Mesangial cell (primary cell): ENCODE measurements around the gene PLA2G4F. TPM values are rescaled to one million over a fixed set of nuclear protein-coding genes. Genes with fewer than 3 reads are reported as not detected.

ENCODE experiments used
- total RNA-seq: library from RNA; depleted of rRNA; stranded (reverse); fragments of >200 nt; gene quantifications from 2 replicates; pipeline ENCODE4 v1.2.3, GENCODE V29; 2015

The PLA2G4F gene, protein sequence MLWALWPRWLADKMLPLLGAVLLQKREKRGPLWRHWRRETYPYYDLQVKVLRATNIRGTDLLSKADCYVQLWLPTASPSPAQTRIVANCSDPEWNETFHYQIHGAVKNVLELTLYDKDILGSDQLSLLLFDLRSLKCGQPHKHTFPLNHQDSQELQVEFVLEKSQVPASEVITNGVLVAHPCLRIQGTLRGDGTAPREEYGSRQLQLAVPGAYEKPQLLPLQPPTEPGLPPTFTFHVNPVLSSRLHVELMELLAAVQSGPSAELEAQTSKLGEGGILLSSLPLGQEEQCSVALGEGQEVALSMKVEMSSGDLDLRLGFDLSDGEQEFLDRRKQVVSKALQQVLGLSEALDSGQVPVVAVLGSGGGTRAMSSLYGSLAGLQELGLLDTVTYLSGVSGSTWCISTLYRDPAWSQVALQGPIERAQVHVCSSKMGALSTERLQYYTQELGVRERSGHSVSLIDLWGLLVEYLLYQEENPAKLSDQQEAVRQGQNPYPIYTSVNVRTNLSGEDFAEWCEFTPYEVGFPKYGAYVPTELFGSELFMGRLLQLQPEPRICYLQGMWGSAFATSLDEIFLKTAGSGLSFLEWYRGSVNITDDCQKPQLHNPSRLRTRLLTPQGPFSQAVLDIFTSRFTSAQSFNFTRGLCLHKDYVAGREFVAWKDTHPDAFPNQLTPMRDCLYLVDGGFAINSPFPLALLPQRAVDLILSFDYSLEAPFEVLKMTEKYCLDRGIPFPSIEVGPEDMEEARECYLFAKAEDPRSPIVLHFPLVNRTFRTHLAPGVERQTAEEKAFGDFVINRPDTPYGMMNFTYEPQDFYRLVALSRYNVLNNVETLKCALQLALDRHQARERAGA
- not detected in 2 replicates for total RNA-seq

DNA sequence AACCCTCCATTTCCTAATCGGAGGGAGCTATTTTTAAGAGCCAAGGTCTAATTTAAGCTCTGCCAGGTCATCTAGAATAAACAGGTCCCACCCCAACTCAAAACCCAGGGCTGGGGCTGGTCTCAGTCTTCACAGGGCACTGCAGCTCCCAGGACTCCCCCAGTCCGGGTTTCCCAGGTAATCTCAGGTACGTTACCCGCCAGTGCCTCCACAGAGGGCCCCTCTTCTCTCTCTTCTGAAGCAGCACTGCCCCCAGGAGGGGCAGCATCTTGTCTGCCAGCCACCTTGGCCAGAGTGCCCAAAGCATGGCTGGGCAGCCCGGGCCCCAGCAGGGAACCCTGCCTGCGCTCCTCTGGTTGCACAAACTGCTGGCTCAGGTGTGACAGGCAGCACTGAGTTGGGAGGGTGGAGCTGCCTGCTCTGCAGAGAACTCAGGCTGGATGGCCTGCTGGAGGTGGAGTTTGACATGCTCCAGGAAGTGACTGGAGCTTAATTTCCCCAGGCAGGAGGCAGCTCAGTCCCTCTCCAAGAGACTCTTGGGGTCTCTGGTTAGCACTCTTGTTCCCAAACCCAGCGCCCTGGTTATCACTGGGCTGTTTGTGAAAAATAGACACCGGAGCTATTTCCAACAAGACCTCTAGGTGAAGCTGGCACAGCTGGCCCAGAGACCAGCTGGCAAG is at the start of gene PLA2G4F:
Gene PLA2G4F, minus strand, starts transcription at position 394 of the 680 bp plus-strand sequence. Its CDS starts 87 bp downstream, at position 307.

DNA sequence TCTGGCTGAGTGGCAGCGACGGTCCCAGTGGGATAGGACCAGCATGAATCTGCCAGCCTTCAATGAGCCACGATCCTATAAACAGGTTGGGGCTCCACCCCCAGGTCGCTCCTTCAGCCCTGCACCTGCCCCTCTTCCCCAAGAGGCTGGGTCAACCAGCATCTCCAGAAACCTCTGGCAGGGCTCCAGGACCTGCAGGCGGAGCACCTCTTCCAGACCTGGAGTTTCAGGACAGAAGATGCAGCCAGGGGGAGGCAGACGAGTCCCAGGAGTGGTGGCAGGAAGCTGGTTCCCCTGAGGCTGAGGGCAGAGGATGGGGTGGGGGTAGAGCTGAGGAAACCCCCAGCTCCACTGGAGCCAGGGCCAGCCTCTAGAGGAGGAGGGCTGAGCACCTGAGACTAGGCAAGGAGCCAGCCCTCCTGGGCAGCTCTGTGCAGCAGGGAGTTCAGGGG is 61.9 kb downstream of the PLA2G4F start, which contains the start of gene PLA2G4D:
Gene PLA2G4D, minus strand, starts transcription at position 51 of the 452 bp plus-strand sequence. CDS start 103 bp downstream, outside the sequence.

Other genes with a start within 250 kb of the PLA2G4F start
- 23.6 and 39.1 TPM in 2 replicates for gene EHD4, start 184.1 kb downstream of the PLA2G4F start, total RNA-seq
- not detected in 2 replicates for gene PLA2G4E, start 135.6 kb downstream of the PLA2G4F start, total RNA-seq
- gene PLA2G4D, start 62.1 kb downstream of the PLA2G4F start, total RNA-seq = not detected in 2 replicates
- gene VPS39, start 51.7 kb upstream of the PLA2G4F start, total RNA-seq = 24.0 and 42.1 TPM in 2 replicates
- 9.8 and 14.5 TPM in 2 replicates for gene GANC, start 116.6 kb upstream of the PLA2G4F start, total RNA-seq
- 29.3 and 30.0 TPM in 2 replicates for gene TMEM87A, start 116.8 kb upstream of the PLA2G4F start, total RNA-seq
- gene CAPN3, start 202.9 kb upstream of the PLA2G4F start, total RNA-seq = 0.65 and 1.9 TPM in 2 replicates